ENCODE data around the gene TAS1R1.

DNA sequence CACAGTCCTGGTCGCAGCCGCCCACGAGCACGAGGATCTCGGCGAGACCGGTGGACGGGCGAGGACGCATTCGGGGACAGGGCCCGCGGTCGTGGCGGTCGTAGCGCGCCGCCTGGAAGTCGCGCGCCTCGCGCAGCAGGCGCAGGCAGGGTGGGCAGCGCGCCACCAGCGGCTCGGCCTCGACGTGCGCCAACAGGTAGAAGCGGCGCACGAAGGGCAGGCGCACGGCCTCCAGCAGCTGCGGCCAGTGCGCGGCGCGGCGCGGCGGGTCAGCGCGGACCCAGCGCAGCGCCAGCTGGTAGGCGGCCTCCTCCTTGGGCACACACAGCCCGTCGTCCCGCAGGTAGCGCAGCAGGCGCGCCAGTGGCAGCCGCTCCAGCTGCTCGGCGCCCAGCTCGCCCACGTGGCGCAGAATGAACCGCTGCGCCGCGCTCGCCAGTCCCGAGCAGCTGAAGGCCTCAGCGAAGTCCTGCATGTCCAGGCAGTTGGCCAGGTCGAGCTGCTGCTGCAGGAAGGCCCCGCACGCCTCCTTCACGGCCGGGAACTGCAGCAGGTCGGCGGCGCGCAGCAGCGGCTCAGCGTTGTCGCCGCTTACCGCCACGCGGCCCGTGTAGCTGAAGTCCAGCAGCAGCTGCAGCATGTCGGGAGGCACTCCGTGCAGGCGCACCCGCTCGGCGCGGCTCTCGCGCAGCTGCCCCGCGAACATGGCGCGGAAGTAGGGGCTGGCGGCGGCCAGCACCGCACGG lies 47.0 kb downstream of the TAS1R1 start:
- TF ChIP-seq, protein P1, sequence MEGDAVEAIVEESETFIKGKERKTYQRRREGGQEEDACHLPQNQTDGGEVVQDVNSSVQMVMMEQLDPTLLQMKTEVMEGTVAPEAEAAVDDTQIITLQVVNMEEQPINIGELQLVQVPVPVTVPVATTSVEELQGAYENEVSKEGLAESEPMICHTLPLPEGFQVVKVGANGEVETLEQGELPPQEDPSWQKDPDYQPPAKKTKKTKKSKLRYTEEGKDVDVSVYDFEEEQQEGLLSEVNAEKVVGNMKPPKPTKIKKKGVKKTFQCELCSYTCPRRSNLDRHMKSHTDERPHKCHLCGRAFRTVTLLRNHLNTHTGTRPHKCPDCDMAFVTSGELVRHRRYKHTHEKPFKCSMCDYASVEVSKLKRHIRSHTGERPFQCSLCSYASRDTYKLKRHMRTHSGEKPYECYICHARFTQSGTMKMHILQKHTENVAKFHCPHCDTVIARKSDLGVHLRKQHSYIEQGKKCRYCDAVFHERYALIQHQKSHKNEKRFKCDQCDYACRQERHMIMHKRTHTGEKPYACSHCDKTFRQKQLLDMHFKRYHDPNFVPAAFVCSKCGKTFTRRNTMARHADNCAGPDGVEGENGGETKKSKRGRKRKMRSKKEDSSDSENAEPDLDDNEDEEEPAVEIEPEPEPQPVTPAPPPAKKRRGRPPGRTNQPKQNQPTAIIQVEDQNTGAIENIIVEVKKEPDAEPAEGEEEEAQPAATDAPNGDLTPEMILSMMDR (IDR thresholded peaks at IDR 0.05): no peak
- TF ChIP-seq POLR2A (IDR thresholded peaks at IDR 0.05): peak in 1 of 2 donors; percentile 47
